GM18519 (cell line): ENCODE data around the gene VAMP7.
"Not testable (repeated sequence)": the region's sequence is repeated elsewhere in the genome, so short reads cannot be mapped to it uniquely, and the experiment has no call there.

Experiments
- ATAC-seq: cut with Tn5 transposase; IDR thresholded peaks from one replicate; pipeline ENCODE4 v1.9.1; 2021; ENCODE audit warnings: mild to moderate bottlenecking, moderate library complexity; ENCODE audit not compliant: unreplicated experiment, low FRiP score

The VAMP7 gene

DNA sequence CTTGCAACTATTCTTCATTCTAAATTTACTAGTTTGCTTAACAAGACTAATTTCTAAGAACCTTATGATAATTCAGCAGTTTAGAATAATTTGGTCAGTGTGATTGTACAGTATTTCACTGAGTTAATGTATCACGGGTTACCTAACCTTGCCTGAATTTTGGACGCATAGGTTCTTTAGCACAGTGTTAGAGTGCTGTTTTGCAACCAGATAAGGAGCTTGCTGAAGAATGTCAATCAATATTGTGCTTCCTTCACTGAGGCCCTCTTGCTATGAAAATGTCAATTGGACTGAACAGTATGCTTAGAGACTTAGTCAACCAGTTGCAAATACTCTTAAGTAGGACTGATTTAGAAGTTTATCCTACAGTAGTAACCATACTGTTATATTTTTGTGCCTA, 19.6 kb downstream of the VAMP7 start:
- ATAC-seq: no peak

GRCh38 chrX:155907661-155908060, 26.5 kb downstream of the VAMP7 start:
- not testable (repeated sequence) for ATAC-seq

DNA sequence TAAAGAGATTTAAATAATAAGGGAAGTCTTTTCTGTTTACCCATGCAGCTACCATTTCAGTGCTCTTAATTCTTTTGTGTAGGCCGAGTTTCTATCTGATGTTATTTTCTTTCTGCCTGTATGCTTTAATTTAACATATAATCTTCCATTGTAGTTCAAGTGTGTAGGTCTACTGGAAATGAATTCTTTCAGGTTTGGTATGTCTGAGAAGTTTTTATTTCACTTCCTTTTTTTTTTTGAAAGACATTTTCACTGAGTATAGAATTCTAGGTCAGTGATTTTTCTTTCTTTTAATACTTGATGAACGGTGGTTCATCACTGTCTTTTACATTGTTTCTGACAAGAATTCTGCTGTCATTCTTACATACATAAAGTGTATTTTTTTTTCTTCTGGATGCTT, 42.1 kb downstream of the VAMP7 start:
- ATAC-seq: peak; percentile 51

DNA sequence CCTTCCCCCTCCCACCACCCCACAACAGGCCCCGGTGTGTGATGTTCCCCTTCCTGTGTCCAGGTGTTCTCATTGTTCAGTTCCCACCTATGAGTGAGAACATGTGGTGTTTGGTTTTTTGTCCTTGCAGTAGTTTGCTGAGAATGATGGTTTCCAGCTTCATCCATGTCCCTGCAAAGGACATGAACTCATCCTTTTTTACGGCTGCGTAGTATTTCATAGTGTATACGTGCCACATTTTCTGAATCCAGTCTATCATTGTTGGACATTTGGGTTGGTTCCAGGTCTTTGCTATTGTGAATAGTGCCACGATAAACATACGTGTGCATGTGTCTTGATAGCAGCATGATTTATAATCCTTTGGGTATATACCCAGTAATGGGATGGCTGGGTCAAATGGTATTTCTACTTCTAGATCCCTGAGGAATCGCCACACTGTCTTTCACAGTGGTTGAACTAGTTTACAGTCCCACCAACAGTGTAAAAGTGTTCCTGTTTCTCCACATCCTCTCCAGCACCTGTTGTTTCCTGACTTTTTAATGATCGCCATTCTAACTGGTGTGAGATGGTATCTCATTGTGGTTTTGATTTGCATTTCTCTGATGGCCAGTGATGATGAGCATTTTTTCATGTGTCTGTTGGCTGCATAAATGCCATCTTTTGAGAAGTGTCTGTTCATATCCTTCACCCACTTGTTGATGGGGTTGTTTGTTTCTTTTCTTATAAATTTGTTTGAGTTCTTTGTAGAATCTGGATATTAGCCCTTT, 49.9 kb downstream of the VAMP7 start:
- ATAC-seq: not testable (repeated sequence)

DNA sequence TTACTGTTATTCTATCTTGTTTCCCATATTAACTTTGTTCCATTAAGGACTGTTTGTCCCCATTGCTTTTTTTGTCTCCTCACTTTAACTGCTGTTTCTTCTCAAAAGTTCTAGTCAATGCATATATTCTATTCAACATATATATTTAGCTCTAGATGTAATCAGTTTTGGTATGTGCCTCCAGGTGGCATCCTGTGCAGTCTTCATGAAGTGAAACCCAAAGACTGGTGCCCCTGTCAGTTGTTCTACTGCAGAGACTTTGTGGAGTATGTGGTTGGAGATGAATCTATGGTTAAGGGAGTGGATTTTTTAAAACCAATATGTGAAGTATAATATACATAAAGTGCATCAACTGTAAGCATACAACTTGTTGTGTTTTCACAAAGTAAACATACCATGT, 57.0 kb downstream of the VAMP7 start:
- ATAC-seq: no peak

DNA sequence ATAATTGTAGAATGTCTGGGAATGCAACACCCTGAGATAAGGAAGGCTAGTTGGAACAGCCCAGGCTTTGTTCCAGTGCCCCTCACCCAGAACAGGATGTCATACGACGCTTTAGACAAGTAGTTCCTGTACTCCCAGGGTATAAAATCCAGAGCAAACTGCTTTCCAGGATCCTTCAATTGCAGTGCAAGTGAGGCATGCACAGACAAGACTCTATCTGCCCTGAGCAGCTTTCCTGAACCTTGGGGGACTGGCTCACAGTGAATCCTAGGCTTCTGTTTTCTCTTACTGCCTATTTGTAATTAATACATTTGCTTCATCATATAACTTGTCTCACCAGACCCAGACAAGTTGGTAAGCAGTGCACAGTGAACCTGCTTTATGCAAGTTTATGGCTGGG, 68.0 kb downstream of the VAMP7 start:
- ATAC-seq: no peak

- no peak for ATAC-seq
These were observed 70.2 kb downstream of the VAMP7 start for GRCh38 chrX:155951237-155951789.

- ATAC-seq: no peak
These were observed 71.9 kb downstream of the VAMP7 start for GRCh38 chrX:155953055-155953454.

DNA sequence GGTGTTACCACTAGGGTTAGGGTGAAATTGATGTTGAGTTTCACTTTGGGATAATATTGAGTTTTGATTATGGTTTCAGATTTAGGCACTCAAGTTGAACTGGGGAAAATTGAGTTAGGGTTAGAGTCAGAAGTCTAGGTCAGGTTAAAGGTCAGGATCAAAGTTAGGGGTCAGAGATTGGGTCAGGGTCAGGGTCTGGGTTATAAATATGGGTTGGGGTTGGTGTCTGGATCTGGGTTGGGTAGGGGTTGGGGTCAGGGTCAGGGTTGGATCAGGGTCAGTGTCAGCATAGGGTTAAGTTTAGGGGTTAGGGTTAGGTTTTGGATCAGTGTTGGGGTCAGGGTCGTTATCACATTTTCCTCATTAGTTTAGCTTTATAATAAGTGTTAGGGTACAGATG, 73.6 kb downstream of the VAMP7 start:
- ATAC-seq: no peak

DNA sequence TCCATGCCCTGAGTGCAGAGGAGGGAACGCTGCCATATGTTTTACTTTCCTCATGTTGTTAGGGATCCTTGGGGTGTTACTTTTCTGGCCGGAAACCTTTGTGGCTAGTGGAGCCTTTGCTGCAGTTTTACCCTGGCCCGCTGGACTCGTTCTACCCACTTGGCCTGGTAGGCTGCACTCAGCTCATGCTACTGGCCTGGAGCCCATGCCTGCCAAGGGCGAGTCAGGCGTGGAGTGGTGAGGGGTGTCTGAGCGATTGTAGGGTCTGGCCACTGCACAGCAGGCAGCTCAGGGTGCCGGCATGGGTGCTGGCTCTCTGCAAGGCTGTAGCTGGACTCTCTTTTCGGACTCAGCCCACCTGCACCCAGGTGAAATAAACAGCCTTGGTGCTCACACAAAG, 75.0 kb downstream of the VAMP7 start:
- ATAC-seq: no peak

DNA sequence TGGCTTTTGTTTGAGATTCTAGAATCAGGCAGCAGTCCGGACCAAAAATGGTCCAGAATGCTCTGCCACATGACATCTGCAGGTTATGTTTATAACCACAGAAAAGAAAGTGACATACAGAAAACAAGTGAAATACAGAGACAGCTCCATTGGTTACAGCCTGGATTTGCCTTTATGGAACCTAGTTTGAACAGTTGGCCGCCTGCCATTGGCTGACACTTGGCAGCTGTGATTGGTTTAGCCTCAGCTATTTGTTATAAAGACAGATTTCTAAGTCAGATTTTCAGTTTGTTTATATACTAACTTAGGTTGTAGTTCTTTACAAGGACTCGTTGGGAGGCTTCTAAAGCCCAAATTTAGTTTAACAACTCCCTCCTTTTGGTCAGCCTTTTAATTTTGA, 75.5 kb downstream of the VAMP7 start:
- ATAC-seq: no peak

DNA sequence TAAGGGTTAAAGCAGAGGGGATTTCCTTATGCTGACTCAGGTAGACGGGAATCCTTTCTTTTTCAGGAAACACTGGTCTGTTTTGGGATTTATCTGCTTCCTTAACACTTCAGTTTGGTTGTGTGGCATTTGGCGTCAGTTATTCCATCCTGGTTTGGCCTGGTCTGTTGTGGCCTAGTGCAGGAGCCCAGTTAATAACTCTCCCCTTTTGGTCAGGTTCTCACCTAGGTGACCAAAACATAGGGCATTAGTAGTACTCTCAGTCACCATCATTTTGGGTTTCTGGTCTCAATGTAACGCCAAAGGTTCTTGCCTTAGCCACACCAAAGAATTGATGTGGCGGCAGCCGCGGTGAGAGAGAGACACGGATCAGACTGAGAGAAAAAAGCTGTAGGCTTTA, 76.7 kb downstream of the VAMP7 start:
- ATAC-seq: no peak

DNA sequence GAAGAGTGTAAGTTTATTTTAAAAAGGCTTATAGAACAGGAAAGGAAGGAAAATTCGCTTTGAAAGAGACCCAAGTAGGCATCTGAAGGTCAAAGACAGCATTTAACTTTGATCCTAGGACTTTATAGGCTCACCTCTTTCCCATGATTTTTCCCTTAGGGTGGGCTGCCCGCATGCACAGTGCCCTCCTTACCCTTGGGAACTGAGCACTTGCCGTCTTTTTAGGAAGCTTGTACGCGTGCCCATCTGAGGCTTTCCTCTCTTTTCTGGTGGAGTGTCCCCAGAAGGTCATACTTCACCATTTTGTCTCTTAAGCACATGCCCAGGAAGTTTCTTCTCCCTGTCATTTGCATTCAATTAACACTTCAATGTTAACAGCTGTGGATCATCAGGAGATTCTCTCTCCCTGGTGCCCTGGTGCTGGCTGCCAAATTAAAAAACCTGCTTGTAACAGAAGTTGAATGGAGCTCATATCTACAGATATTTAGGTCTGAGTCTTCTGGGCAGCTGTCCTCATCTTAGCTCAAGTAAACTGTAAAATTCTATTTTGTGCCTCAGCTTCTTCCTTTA, 78.0 kb downstream of the VAMP7 start:
- ATAC-seq: no peak

DNA sequence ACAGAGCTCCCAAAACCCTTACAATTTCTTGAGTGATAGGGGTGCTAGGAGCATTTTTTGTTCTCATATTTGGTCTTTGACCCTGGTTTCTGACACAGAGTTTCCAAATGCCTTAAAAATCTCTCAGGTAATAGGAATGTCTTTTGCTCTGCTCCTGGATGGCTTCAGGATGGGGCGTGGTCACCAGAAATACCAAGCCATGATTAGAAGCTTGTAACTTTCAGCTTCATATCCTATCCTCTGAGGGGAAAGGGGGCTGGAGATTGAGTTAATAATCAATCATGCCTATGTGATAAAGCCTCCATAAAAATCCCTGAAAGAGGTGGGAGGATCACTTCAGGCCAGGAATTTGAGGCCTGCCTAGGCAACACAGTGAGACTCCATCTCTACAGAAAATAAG, 81.8 kb downstream of the VAMP7 start:
- no peak for ATAC-seq

GRCh38 chrX:155966876-155967275, 85.7 kb downstream of the VAMP7 start:
- ATAC-seq: no peak

DNA sequence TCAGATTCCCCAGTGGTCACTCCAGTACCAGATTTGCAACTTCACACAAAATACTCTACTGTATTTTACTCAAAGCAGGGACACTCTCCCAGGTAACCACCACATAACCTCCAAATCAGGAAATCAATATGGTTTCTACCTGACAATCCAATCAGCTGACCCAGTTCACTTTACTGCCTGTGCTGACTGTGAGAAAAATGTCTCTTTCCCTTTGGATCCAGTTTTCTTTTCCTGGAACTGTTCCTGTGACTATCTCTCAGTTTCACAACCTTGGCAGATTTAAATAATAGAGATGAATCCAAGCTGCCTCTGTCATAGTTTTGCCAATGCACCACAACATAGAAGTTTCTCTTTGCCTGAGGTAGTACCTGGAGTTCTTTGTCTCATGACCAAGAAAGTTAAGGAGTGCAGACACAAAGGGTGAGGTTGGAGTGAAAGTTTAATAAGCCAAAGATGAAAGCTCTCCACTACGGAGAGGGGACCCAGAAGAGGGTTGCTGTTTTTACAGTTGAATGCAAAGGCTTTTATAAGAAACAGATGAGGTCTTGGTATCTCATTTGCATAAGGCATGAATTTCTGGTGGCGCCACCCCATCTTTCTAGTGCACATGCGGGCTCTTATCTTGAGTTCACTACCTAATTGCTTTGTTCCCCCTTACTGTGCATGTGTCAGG, 86.6 kb downstream of the VAMP7 start:
- no peak for ATAC-seq

GRCh38 chrX:155968326-155968661, 87.1 kb downstream of the VAMP7 start:
- no peak for ATAC-seq

- no peak for ATAC-seq
These were observed 87.6 kb downstream of the VAMP7 start for GRCh38 chrX:155968791-155969190.

DNA sequence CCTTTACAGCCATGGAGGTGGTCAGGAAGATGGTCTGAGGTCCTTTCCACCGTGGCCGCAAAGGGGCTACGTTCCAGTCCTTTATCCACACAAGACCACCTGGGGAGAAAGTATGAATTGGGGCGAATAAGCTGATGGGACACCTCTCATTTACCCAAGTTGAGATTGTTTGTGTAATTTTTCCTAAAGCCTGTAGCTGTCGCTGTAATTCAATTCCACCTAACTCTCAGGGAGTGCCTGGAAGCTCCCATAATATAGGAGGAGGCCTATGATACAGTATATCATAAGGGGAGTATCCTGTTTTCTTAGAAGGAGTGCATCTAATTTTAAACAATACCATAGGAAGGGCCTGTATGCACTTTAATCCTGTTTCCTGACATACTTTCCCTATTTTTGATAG, 90.5 kb downstream of the VAMP7 start:
- ATAC-seq: not testable (repeated sequence)

- not testable (repeated sequence) for ATAC-seq
These were observed 91.1 kb downstream of the VAMP7 start for GRCh38 chrX:155972241-155972640.

DNA sequence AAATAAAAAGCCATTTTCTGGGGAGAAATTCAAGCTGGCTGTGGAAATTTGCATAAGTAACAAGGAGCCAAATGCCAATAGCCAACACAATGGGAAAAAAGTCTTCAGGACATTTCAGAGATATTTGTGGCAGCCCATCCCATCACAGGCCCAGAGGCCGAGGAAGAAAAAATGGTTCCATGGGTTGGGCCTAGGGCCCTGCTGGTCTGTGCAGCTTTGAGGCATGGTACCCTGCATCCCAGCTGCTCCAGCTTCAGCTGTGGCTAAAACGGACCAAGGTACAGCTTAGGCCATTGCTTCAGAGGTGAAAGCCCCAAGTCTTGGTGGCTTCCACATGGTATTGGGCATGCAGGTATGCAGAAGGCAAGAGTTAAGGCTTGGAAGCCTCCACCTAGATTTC, 102.2 kb downstream of the VAMP7 start:
- ATAC-seq: no peak

DNA sequence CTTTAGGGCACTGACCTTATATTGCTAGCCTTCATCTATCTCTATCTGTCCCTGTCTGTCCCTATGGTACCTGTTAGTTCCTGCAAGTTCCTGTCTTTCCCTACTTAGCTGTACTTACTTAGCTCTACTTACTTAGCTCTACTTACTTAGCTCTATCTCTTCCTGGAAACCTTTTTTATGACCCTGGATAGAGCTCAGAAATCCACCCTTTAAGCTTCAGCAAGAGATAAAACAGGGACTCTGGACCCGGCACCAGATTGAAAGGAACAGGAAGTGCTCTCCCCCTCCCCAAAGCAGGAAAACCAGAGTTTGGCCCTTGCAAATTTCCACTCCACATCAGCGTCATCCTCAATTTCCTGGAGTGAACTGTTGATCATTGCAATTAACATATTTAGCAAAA, 104.1 kb downstream of the VAMP7 start:
- no peak for ATAC-seq
